CD14-positive monocyte (primary cell): Measurements from ENCODE around the gene PYHIN1. TPM values are rescaled to one million over a fixed set of nuclear protein-coding genes. Genes with fewer than 3 reads are reported as not detected.

Experiments
- DNase-seq, 3 donors: peaks; one replicate each; pipeline ENCODE4 v3.0.0-alpha.2; 2011 to 2022
- H2AFZ ChIP-seq: 2 replicates; pipeline ENCODE4 v1.6.0; 2012; ENCODE audit warnings: mild to moderate bottlenecking, low read depth, low read length, inconsistent platforms; ENCODE audit not compliant: insufficient read depth, poor library complexity, severe bottlenecking
- H3K27ac ChIP-seq, 2 donors: 1 replicate in 1 of 2; 2 replicates in 1 of 2; pipeline ENCODE4 v1.5.1; 2012 to 2013; ENCODE audit warnings: low read length in 2 of 2, control low read depth in 1 of 2, inconsistent platforms in 1 of 2, low read depth in 1 of 2, mild to moderate bottlenecking in 1 of 2
- H3K27me3 ChIP-seq, 2 donors: one replicate each; pipeline versions ENCODE4 v1.6.0 to v1.6.1; 2011 to 2013; ENCODE audit warnings: low read length in 2 of 2; ENCODE audit not compliant: control insufficient read depth in 2 of 2, insufficient read depth in 2 of 2
- H3K36me3 ChIP-seq, 2 donors: replicated peaks in 1 of 2; 1 replicate in 1 of 2; 2 replicates in 1 of 2; pipeline versions ENCODE4 v1.5.1 to v1.6.1; 2012 to 2013; ENCODE audit warnings: low read length in 2 of 2, control low read depth in 1 of 2, inconsistent platforms in 1 of 2, mild to moderate bottlenecking in 1 of 2; ENCODE audit not compliant: insufficient read depth in 2 of 2, control insufficient read depth in 1 of 2
- H3K4me1 ChIP-seq, 2 donors: 1 replicate in 1 of 2; 2 replicates in 1 of 2; pipeline versions ENCODE4 v1.5.1 to v1.6.1; 2012 to 2013; ENCODE audit warnings: low read length in 2 of 2, control low read depth in 1 of 2, inconsistent platforms in 1 of 2, mild to moderate bottlenecking in 1 of 2, moderate library complexity in 1 of 2; ENCODE audit not compliant: insufficient read depth in 2 of 2, control insufficient read depth in 1 of 2
- H3K4me2 ChIP-seq: replicated peaks from 2 replicates; pipeline ENCODE3; 2012; ENCODE audit warnings: low read length, moderate library complexity, mild to moderate bottlenecking; ENCODE audit not compliant: poor library complexity, severe bottlenecking; ENCODE audit errors: extremely low read depth
- H3K4me3 ChIP-seq, 3 experiments: fragments of 200-600 bp in 1 of 3; sonication (generic) in 1 of 3; replicated peaks in 1 of 3; 1 replicate in 2 of 3; 2 replicates in 1 of 3; pipeline ENCODE4 v1.5.1; 2011 to 2013; ENCODE audit warnings: low read length in 3 of 3, mild to moderate bottlenecking in 3 of 3, control low read depth in 2 of 3, low read depth in 2 of 3, inconsistent platforms in 1 of 3, moderate library complexity in 1 of 3
- H3K79me2 ChIP-seq: 2 replicates; pipeline ENCODE4 v1.6.0; 2012; ENCODE audit warnings: mild to moderate bottlenecking, control low read depth, inconsistent platforms, low read length, moderate library complexity; ENCODE audit not compliant: insufficient read depth
- H3K9ac ChIP-seq: 2 replicates; pipeline ENCODE4 v1.6.0; 2017; ENCODE audit warnings: low read length, mild to moderate bottlenecking; ENCODE audit not compliant: insufficient read depth, poor library complexity, severe bottlenecking
- H3K9me3 ChIP-seq, 2 donors: replicated peaks in 1 of 2; 1 replicate in 1 of 2; 2 replicates in 1 of 2; pipeline versions ENCODE4 v1.5.1 to v1.6.1; 2012 to 2013; ENCODE audit warnings: low read length in 2 of 2, control low read depth in 1 of 2; ENCODE audit not compliant: control insufficient read depth in 1 of 2, insufficient read depth in 1 of 2
- H4K20me1 ChIP-seq: 2 replicates; pipeline ENCODE4 v1.6.0; 2012; ENCODE audit warnings: mild to moderate bottlenecking, low read length, control low read depth, moderate library complexity; ENCODE audit not compliant: insufficient read depth
- H3K27ac Mint-ChIP-seq, 7 donors: one replicate each; pipeline ENCODE4 v1.8.0; 2020; ENCODE audit warnings: mild to moderate bottlenecking in 7 of 7, mixed read lengths in 7 of 7, moderate library complexity in 6 of 7, inconsistent platforms in 2 of 7
- H3K27me3 Mint-ChIP-seq, 3 donors: one replicate each; pipeline ENCODE4 v1.8.0; 2021 to 2022; ENCODE audit warnings: low read depth in 3 of 3, mild to moderate bottlenecking in 3 of 3, mixed read lengths in 3 of 3, moderate library complexity in 3 of 3, inconsistent platforms in 1 of 3
- H3K36me3 Mint-ChIP-seq, 2 donors: one replicate each; pipeline ENCODE4 v1.8.0; 2020; ENCODE audit warnings: mixed read lengths in 2 of 2, inconsistent platforms in 1 of 2, mild to moderate bottlenecking in 1 of 2
- H3K4me1 Mint-ChIP-seq: one replicate; pipeline ENCODE4 v1.8.0; 2020; ENCODE audit warnings: mild to moderate bottlenecking, mixed read lengths
- H3K4me3 Mint-ChIP-seq, 2 donors: one replicate each; pipeline ENCODE4 v1.8.0; 2020; ENCODE audit warnings: mild to moderate bottlenecking in 2 of 2, mixed read lengths in 2 of 2, moderate library complexity in 1 of 2
- H3K9me3 Mint-ChIP-seq, 7 donors: one replicate each; pipeline ENCODE4 v1.8.0; 2020 to 2022; ENCODE audit warnings: mixed read lengths in 7 of 7, mild to moderate bottlenecking in 6 of 7, moderate library complexity in 6 of 7, inconsistent platforms in 2 of 7
- CTCF ChIP-seq: fragments of 200-600 bp; IDR thresholded peaks from one replicate; pipeline ENCODE4 v1.8.0; 2022; ENCODE audit warnings: antibody characterized with exemption, mild to moderate bottlenecking
- WGBS: methylation state at CpG from one replicate; pipeline ENCODE4 v1.1.5; 2013; ENCODE audit warnings: missing lambda C conversion rate; ENCODE audit not compliant: insufficient coverage; 5-methylcytosine and 5-hydroxymethylcytosine counted together
- intact Hi-C, 2 donors: fragments of 100-400 bp; cut with micrococcal nuclease; formaldehyde crosslinking; loops; one replicate each; pipeline versions ENCODE4 v1.15.0 to v1.15.1; 2023
- polyA plus RNA-seq, 3 donors: library from polyadenylated mRNA; depleted of rRNA in 1 of 3; unstranded in 2 of 3; stranded (reverse) in 1 of 3; fragments of 300-500 nt in 2 of 3; fragments of >200 nt in 1 of 3; fragmentation: Illumina TruSeq in 2 of 3; gene quantifications; 1 replicate in 2 of 3; 2 replicates in 1 of 3; pipeline ENCODE4 v1.2.3, GENCODE V29; 2012 to 2021

The PYHIN1 gene
- polyA plus RNA-seq, 3 donors: 0.15 to 0.44 TPM; not detected in 1

- H4K20me1 ChIP-seq: no peaks in the 10 kb centered on the region
- peak overlapping the region in 1 of 2 donors; percentile 49 for H3K4me3 Mint-ChIP-seq
- intact Hi-C loops: loop anchor here in 1 of 2 donors (10.0 kb wide), 1 partner anchor 816 kb away; the partner anchor contains the start of gene CD1D
- TF ChIP-seq CTCF: no peak
- no peaks in the 10 kb centered on the region for H3K9me3 ChIP-seq
- H3K36me3 Mint-ChIP-seq: no peaks in the 10 kb centered on the region
- no peak overlapping the region for H3K27ac Mint-ChIP-seq
- H3K36me3 ChIP-seq: no peaks in the 10 kb centered on the region
- peaks cover 6 to 12% of the 10 kb centered on the region in 2 donors for H3K4me1 ChIP-seq
- WGBS: 50% methylated on average over 1 of the region's 1 CpG
- H3K79me2 ChIP-seq: no peaks in the 10 kb centered on the region
- H3K27ac ChIP-seq: no peak overlapping the region
- peaks cover 0 to 2% (median 0%) of the 10 kb centered on the region in 3 donors for H3K27me3 Mint-ChIP-seq
- peak in 1 of 3 donors; percentile 42 for DNase-seq
- H2AFZ ChIP-seq: no peak overlapping the region
- H3K9me3 Mint-ChIP-seq: no peaks in the 10 kb centered on the region
- no peak overlapping the region for H3K4me2 ChIP-seq
- no peaks in the 10 kb centered on the region for H3K27me3 ChIP-seq
- H3K9ac ChIP-seq: no peak overlapping the region
- no peak overlapping the region for H3K4me3 ChIP-seq
- H3K4me1 Mint-ChIP-seq: peaks cover 17% of the 10 kb centered on the region
Measured at GRCh38 chr1:159000625-159001024, 69.3 kb downstream of the PYHIN1 start.

GRCh38 chr1:159005161-159005560, 73.8 kb downstream of the PYHIN1 start:
- DNase-seq: no peak
- Mint-ChIP-seq H3K4me3 (no peak overlapping the region), H3K9me3 (no peaks in the 10 kb centered on the region), H3K27ac (peak overlapping the region in 2 of 7 donors; percentile 51 to 68), H3K36me3 (no peaks in the 10 kb centered on the region), H3K27me3 (peaks cover 0 to 2% (median 0%) of the 10 kb centered on the region in 3 donors), H3K4me1 (peaks cover 46% of the 10 kb centered on the region)
- no peak overlapping the region for H3K9ac ChIP-seq
- H3K36me3 ChIP-seq: no peaks in the 10 kb centered on the region
- intact Hi-C loops: loop anchor here in 1 of 2 donors (10.0 kb wide), 1 partner anchor 820 kb away; the partner anchor contains the start of gene CD1D
- H3K4me1 ChIP-seq: peaks cover 31 to 38% of the 10 kb centered on the region in 2 donors
- H3K4me3 ChIP-seq: no peak overlapping the region
- H3K9me3 ChIP-seq: no peaks in the 10 kb centered on the region
- no peak overlapping the region for H3K4me2 ChIP-seq
- no peaks in the 10 kb centered on the region for H3K27me3 ChIP-seq
- peak overlapping the region; percentile 51 for H2AFZ ChIP-seq
- no peak overlapping the region for H3K27ac ChIP-seq
- no peak for TF ChIP-seq CTCF
- H3K79me2 ChIP-seq: peaks cover 18% of the 10 kb centered on the region
- no peaks in the 10 kb centered on the region for H4K20me1 ChIP-seq
